GM12865 (cell line): Measurements from ENCODE around the gene CDC123.
"Not testable (repeated sequence)": the region's sequence is repeated elsewhere in the genome, so short reads cannot be mapped to it uniquely, and the experiment has no call there.

Experiments used
- DNase-seq: peaks from one replicate; pipeline ENCODE4 v3.0.0; 2010; ENCODE audit warnings: low read depth
- H3K4me3 ChIP-seq: 2 replicates; pipeline ENCODE4 v1.5.1; 2011; ENCODE audit warnings: mild to moderate bottlenecking, low read depth, low read length, control low read depth
- CTCF ChIP-seq: IDR thresholded peaks from 2 replicates; pipeline ENCODE4 v1.5.1; 2011; ENCODE audit warnings: low read length, control low read depth, low read depth, inconsistent platforms; ENCODE audit not compliant: insufficient read depth; ENCODE audit errors: missing control alignments

CDC123 gene

GRCh38 chr10:12259988-12260387, 64.0 kb downstream of the CDC123 start:
- DNase-seq, result no peak
- no peak for TF ChIP-seq CTCF
- no peak overlapping the region for H3K4me3 ChIP-seq

- TF ChIP-seq CTCF, result no peak
- peak; percentile 4 for DNase-seq
- H3K4me3 ChIP-seq, result no peak overlapping the region
These were observed 66.4 kb downstream of the CDC123 start for GRCh38 chr10:12262278-12262981.

DNA sequence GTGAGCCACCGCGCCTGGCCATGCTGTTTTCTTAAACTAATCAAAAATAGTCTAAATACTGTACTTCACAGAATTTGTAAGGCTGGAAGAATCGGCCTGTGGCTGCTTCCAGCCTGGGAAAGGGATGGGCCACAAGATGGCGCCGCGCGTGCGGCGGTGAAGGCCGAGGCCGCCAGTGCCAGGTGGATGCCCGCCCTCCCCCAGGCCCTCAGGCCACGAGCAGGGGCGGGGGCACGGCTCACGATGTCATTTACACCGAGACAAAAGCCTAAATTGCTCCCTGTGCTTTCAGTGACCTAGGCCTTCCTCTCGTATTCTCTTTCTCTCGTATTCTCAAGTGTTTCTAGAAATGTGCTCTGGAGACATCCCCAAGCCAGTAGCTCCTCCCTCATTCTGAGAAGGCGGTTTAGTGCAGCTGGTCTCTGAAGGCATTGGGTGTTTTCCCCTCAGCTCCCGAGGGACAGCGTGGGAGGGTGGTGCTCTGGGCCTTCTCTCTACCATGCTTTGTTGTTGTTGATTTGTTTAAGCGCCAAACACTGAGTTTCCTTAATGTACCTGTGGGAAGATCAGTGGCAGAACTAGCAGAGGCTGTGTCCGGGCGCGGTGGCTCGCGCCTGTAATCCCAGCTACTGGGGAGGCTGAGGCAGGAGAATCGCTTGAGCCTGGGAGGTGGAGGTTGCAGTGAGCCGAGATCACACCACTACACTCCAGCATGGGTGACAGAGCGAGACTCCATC, 68.4 kb downstream of the CDC123 start:
- TF ChIP-seq CTCF, result peak; percentile 77
- peak; percentile 97 for DNase-seq
- H3K4me3 ChIP-seq, result peak overlapping the region; percentile 30

DNA sequence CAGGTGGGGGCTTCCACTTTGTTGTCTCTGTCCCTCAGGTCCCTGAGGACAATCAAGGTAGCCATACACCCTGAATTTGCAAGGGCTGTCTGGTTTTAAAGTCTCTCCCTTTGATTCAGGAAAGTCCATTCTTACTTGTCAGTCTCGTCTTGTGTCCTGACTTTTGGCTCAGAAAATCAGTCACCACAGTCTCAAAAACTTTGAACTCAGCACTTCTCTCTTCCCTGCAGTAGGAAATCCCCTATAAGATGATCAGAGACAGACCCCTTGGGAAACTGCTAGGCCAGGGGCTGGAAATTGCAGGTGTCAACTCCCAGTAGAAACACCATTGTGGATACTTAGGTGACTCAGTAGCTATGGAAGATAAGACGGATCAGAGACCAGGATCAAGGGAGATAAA, 73.1 kb downstream of the CDC123 start:
- DNase-seq, result no peak
- H3K4me3 ChIP-seq, result no peak overlapping the region
- TF ChIP-seq CTCF, result no peak

DNA sequence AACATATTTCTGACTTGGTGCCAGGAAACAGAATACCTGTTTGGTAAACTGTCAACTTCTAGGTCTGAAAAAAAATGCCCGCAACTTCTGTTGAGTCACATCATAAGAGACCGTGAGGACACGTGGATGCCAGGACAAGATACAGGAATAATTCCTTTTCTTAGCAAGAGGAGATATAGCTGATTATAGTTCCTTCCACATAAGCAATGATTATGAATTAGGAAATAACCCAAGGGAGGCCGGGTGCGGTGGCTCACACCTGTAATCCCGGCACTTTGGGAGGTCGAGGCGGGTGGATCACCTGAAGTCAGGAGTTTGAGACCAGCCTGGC, 75.2 kb downstream of the CDC123 start:
- no peak for DNase-seq
- no peak for TF ChIP-seq CTCF
- no peak overlapping the region for H3K4me3 ChIP-seq

- H3K4me3 ChIP-seq, result not testable (repeated sequence)
These were observed 81.9 kb downstream of the CDC123 start for GRCh38 chr10:12277862-12278261.

DNA sequence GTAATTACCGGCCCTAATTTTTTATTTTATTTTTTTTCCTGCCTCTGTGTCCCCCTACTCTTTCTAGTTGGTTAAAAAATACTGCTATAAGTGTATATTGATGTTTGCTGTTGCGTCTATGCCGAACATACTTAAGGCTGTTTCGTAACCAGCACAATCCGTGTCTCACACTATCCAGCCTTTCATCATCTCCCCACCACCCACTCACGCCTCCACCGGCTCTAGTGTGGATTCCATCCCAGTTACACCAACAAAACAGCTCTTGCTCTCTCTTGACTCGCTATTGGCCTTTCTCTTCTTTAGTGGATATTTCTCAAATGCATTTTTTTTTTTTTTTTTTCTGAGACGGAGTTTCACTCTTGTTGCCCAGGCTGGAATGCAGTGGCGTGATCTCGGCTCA, 83.3 kb downstream of the CDC123 start:
- no peak for TF ChIP-seq CTCF
- no peak for DNase-seq
- H3K4me3 ChIP-seq, result no peak overlapping the region

More at GRCh38 chr10:12277862-12278261, 81.9 kb downstream of the CDC123 start:
- peak; percentile 25 for DNase-seq
